ENCODE data around the gene CDX2.

The CDX2 gene

DNA sequence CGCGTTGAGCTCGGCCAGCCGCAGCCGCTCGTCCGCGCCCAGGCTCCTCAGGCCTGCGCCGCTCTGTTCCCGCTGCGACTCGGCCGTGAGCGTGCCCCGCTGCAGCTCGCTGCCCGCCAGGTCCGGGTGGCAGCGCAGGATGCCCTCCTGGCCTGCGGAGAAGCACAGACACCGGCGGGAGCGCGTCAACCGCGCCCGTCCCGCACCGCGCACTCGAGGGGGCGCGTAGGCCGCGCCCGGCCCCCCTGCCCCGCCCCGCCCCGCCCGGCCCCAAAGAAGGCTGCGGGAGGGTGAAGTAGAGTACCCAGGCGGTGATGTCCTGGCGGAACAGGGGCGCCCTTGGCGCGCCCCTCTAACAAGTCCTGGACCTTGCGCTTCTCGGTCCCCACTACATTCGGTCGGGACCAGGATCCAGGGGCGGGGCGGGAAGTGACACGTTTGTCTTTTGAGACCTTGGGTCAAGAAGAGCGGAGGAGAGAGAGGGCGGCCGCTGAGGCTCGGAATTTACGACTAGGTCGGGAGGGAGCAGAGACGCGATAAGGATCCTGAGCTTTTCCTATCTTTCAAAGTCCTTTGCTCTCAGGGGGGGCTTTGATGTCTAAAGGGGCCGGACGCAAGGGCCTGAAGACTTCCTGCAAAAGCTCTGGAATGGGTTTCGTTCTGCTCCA is 9.3 kb upstream of the CDX2 start:
- no peak for DNase-seq

GRCh38 chr13:27977476-27978300 is 8.6 kb upstream of the CDX2 start:
- no peak for DNase-seq

DNA sequence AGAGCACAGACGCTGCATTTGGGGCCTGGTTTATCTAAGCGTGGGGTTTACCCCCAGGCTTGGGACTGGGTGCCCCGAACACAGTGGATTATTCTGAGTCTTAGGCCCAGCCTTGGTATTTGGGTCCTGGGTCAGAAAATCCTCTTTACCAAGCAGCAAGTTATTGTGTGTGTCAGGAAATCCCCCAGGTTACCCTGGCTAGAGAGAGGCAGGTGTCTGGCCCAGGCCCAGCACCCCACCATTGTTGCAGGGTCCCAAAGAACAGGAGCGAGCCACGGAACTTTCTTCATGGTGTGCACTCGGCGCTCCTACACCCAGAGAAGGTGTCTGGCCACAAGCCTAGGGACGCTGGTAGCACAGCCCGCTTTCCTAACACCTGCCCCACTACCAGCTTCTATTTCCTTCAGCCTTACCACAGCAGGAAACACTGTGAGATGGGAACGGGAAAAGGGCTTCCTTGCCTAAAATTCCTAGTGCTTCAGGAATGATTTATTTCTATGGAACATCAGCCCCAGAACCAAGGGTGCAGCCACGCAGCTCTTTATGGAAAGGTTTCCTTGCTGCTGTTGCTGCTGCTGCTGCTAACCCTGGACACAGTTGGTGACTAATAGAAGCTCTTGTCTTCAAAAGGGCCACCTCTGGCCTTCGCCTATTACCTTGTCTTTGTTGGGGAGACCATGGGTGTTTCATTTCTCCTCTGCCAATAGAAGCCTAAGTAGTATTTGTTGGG is 7.4 kb upstream of the CDX2 start:
- DNase-seq, result no peak

DNA sequence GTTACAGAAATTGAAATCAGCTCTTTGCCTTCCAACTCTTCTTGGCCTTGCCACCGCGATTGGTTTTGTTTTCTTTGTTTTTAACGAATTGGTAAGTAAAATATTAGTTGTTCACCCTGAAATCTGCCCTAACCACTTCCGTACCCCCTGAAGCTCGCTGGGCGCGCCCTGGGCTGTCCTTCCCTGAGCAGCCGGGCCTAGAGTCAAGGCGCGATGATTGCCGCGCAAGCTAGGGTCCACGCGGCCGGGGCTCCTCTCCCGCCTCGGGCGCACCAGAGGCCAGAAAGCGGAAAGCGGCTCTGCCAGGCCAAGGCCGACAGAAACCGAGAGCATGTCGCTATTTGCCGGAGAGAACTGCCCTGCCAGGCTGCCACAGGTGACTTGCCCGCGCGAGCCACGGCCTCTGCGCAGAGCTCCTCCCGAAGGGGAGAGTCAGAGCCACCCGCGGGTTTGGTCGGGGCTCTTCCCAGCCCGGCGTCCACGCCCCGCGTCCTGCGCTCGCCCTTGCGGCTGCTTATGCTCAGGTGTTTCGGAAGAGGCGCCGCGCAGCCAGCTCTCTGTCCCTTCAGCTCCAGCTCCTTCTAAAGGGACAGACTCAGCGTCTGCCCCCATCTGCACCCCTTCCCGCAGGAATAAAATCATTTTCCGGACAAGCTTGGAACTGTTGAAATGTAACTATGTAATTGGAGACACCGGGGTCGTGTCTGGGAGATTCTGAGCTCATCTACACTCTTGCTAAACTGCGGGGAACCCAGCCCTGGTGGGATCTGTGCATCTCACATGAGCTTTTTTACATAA is 6.6 kb upstream of the CDX2 start:
- DNase-seq, result no peak

DNA sequence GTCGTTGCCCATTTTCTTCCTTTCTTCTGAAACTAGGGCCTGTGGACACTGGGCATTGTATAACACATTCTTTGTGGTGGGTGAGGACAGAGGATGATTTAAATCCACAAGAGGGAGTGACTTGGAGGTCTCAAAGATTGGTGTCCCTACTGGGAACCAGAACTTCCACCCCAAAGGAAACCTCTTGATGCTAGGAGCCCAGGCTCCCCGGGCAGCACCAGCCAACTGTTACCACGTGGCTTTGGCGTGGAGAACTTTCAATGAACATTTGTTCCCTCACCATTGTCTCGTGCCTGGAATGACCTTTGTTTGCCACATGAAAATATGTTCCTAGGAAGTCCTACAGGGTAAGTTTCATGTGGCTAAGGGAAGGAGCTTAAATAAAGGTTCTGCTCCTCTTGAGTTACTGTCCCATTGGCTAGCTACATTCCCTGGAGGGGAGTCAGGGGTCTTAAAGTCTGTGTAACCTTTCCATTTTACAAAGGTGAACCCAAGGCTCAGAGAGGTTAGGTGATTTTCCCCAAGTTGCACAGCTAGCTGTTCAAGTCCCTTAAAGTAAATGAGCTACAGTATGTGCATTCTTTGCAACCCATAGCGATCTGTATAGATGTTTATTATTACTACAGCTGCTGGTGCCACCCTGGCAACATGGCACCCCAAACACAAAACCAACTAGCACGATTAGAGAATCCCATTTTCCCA is 5.0 kb upstream of the CDX2 start:
- DNase-seq, result no peak

DNA sequence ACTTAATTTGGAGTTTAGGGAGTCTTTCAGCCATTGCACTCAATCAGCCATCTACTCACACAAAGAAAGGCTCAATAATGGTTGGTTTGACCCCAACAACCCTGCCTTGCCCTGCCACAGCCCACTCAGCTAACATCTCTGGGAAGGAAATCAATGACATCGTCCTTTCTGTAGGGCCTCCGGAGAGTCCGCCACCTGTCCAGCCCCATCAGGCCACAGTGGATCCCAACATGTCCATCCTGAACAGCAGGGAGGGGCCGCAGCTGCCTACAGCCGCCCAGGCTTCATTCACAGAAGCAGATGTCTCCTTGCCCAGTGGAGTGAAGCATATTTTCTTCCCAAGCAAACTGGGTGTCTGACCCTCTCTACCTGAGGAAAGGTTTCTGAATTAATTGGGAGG is 4.2 kb upstream of the CDX2 start:
- DNase-seq, result no peak

DNA sequence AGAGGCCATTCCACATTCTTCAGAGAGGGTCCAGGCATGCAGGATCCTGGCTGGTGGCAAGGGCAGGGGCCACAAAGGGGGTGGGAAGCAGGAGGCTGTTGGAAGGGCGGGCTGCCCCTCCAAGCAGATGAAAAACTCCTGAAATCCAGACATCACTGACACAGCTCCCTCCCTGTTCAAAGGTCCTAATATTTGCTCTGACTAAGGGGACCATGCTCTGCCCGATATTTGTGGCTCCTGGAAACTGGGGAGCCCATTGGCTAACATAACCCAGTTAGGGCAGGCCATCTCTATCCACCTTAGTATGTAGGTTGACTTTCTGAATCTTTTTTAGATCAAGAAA is 3.3 kb upstream of the CDX2 start:
- no peak for DNase-seq

DNA sequence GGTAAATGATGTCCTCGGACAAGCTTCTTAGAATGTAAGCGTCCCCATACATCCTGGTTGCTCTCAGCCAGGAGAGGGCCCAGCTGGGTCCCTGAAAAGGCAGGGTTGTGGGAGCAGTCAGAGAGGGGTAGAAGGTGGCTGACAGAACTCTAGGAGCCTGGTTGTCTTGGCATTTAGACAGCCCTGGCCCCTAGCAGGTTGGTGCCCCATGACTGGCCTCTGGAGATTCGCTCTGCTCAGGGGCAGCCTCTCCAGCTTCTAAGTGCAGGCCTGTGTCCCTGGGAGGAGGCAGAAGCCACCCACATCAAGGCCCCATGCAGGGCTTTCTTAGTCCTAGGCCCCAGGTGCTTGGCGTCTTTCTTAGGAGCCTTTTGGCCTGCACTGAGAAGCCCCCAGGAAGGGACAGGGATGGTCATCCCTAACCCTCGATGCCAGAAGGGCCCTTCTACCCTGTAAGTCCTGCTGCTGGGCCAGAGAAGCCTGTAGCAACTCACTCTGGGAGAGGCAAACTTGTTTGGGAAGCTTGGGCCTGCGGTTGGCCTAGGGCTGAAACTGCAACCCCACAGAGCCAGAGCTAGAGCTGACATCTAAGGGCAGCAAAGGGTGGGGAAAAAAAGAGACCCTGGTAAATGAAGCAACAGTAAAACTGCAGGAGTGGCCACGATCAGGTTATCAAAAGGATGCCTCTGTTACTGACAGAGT is 2.8 kb upstream of the CDX2 start:
- no peak for DNase-seq

GRCh38 chr13:27971236-27971645 is 2.1 kb upstream of the CDX2 start:
- no peak for DNase-seq

GRCh38 chr13:27970382-27971235 is 1.5 kb upstream of the CDX2 start:
- DNase-seq, result no peak

DNA sequence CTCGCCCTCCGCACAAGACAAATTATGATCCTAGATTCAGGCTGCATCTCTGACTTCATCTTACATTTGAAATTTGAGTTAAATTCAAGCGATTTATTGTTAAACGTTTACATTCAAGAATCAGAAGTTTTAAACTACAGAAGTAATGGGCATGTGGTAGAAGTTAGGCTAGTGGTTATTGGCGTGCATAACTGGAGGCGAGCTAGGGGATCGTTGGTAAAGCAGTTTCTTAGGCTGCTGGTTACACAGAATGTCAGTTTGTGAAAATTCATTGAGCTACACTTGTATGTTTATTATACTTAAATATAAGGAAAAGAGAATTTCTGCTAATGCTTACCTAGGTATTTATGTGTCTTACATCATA is 733 bp upstream of the CDX2 start:
- no peak for DNase-seq

- DNase-seq, result no peak
These were observed 616 bp downstream of the CDX2 start for GRCh38 chr13:27968316-27969081.

DNA sequence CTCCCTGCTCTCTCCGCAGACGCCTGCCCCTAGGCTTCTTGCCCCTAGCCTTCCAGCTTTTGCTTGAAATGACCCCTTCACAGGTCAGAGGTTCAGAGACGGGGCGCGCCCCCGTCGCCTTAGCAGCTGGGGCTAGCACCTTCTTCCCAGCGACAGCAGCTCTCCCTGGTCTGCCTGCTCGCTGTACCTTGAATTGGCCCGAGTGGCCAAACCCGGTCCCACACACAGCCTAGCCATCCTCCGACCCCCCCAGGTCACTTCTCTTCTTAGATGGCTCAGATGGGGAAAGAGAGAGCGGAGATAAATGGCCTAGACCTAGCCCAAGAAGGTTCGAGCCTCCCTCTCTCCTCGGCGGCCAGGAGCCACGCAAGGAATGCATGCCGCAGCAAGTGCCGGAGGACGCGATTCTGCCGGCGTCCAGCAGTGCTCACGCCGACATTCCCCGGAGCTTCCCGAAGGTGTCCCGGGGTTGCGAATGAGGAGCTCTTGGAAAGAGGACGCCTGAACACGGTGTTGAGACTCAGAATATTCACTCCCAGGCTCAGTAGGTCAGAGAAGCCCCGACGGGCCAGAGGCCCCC is 1.3 kb downstream of the CDX2 start:
- DNase-seq, result no peak

GRCh38 chr13:27967203-27967735 is 1.8 kb downstream of the CDX2 start:
- DNase-seq, result no peak

DNA sequence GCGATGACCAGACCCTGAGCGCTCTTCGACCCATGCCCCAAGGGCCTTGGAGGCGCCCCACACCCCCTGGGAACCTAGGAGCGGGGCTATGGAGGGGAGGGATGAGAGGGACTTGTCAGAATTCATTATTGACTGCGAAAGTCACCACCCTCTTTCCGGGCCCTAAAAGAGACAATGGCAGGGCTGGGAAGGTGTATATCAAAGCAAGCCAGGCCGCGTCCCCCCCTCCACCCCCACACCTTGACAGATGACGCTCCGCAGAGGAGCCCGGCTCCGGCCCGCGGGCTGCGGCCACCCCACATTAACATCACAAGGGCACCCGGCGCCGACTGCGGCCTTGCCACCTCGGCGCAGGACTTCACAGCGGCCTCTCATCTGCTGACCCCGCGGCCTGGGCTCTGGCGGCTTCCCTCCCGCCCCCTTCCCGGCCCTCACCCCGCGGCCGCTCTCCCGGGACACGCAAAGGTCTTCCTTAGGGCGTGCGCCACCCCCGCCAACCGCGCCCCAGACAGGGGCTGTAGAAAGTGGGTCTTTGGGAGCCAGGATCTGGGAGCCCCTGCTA is 2.4 kb downstream of the CDX2 start:
- no peak for DNase-seq

DNA sequence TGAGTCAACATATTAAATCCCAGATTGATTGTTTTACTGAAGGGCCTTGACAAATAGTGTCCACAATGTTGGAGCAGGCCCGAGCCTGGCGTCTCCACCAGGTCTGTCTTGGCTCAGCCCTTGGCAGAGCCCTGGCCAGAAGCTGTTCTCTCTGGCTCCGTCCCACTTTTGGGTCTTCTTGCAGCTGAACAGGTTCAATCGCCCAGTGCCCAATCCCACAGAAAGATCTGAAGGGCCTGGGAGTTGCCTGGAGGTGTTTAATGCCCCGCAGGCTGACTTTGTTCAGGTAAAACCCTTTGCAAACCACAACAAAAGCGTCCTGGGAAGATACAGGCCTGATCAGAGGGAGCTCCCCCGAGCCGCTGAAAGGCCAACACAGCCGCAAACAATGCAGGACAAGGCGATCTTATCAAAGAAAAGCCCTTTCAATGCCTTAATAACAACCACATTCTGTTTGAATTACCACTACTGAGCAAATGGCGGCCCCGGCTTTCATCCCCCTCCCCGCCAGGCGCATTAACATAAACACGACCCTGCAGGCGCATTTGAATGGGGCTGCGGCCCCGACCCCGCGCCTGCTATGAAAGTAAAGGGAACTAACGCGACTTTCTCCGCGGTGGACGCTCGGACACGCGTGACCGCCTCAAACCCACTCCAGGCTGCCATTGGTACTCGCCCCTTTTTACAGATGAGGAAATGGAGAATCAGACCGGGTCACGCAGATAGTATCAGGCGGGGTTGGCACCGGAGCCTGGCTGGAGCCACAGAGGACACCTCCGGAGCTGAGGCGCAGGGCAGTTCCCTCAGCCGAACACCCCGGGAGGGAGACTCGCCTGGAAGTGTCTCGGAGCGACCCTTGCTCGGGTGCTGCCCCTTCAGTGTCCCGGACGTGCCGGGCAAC is 3.1 kb downstream of the CDX2 start:
- DNase-seq, result no peak

DNA sequence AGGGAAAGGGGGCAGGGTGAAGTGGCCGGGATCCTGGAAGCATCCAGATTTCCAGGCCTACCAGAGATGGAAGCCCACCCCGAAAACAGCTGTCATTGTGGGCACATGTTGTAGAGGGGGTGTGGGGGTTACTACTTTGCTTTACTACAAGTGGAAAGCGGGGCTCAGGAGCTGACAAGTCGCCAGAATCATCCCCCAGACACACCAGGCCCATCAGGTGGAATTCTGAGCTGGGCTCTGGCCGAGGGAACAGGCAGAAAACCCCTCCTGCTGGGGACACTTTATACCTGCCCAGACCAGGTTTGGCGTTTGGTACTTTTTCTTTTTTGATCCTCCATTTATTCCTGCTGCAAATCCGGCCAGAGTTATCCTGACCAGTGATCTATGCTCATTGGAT is 3.8 kb downstream of the CDX2 start:
- no peak for DNase-seq

DNA sequence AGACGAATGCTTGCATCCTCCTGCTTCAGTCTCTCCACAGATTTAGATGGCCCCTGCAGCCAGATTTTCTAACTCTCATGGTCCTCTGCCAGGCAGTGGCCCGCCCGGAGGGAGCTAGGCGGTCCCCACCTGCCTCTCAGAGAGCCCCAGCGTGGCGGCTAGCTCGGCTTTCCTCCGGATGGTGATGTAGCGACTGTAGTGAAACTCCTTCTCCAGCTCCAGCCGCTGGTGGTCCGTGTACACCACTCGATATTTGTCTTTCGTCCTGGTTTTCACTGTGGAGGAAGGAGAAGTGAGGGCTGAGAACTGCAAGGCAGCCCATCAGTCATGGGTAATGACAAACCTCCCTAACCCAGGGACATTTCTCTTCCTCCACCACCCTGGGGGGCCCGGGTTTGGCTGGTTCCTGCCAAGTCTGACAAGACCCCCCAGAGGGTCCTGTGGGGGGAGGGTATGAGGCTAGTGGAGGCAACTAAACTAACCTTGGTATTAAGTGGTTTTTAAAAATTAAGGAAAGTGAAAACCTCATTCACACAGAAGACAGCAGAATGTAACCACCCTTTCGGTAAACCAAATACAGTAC is 4.3 kb downstream of the CDX2 start:
- no peak for DNase-seq
